HepG2 (cell line): Measurements from ENCODE around the gene PANK1. TPM values are rescaled to one million over a fixed set of nuclear protein-coding genes. Genes with fewer than 3 reads are reported as not detected.

Experiments used
- ATAC-seq: fragments of 200-7000 bp; cut with Tn5 transposase; 3 replicates; pipeline ENCODE4 v1.9.1; 2020; ENCODE audit warnings: mild to moderate bottlenecking, moderate library complexity
- BruUV-seq: library from RNA; stranded (reverse); fragments of 400-500 nt; replicated peaks from 2 replicates; lab custom pipeline; 2021; lab: Mats Ljungman, UMichigan
- CTCF ChIA-PET: fragments of 300-600 bp; formaldehyde crosslinking; extraction: SDS; loops from one replicate; lab custom pipeline; 2021; ENCODE audit warnings: low total read pairs, inconsistent platforms, low intra/inter-chr PET ratio; lab: Yijun Ruan, JAX
- POLR2A ChIA-PET: fragments of 350-600 bp; sonication (Branson Sonifier 250); formaldehyde crosslinking; loops from one replicate; lab custom pipeline; 2020; ENCODE audit warnings: antibody characterized with exemption, inconsistent platforms; lab: Yijun Ruan, JAX
- DNase-seq: peaks from one replicate; pipeline ENCODE4 v3.0.0-alpha.2; 2015; ENCODE audit warnings: low spot score
- FAIRE-seq: peaks from 3 replicates; lab custom pipeline; 2011; peaks lifted over from hg19 to GRCh38; lab: Jason Lieb, UNC
- H2AFZ ChIP-seq: one replicate; pipeline ENCODE4 v1.6.1; 2011; ENCODE audit warnings: low read length, inconsistent platforms
- H3K27ac ChIP-seq: fragments of 300-600 bp; 3 replicates; pipeline ENCODE4 v1.8.0; 2011; ENCODE audit warnings: mixed run types, mild to moderate bottlenecking, mixed read lengths, low read length, inconsistent platforms; ENCODE audit not compliant: insufficient read depth; ENCODE audit errors: extremely low read length
- H3K27me3 ChIP-seq, 2 experiments: fragments of 200-600 bp in 1 of 2; 2 replicates in 1 of 2; 3 replicates in 1 of 2; pipeline versions ENCODE4 v1.6.0 to v1.8.0; 2011; ENCODE audit warnings: low read length in 2 of 2, mild to moderate bottlenecking in 2 of 2, moderate library complexity in 2 of 2, inconsistent platforms in 1 of 2; ENCODE audit not compliant: insufficient read depth in 2 of 2, control insufficient read depth in 1 of 2
- H3K36me3 ChIP-seq, 2 experiments: fragments of 200-600 bp in 1 of 2; replicated peaks in 1 of 2; 2 replicates in 1 of 2; 3 replicates in 1 of 2; pipeline versions ENCODE4 v1.5.1 to v1.8.0; 2011; ENCODE audit warnings: low read length in 2 of 2, inconsistent platforms in 1 of 2; ENCODE audit not compliant: insufficient read depth in 2 of 2, control insufficient read depth in 1 of 2
- H3K4me1 ChIP-seq: 2 replicates; pipeline ENCODE4 v1.5.1; 2012; ENCODE audit warnings: low read length, inconsistent platforms; ENCODE audit not compliant: insufficient read depth
- H3K4me2 ChIP-seq: 2 replicates; pipeline ENCODE4 v1.6.0; 2011; ENCODE audit warnings: low read depth, low read length, inconsistent platforms
- H3K4me3 ChIP-seq, 3 experiments: fragments of 200-600 bp in 1 of 3; sonication (generic), shearing (Covaris generic) in 1 of 3; replicated peaks in 1 of 3; 2 replicates each; pipeline ENCODE4 v1.5.1; 2011 to 2016; ENCODE audit warnings: low read length in 3 of 3, inconsistent platforms in 2 of 3, low read depth in 2 of 3, mild to moderate bottlenecking in 2 of 3, control low read depth in 1 of 3, mixed read lengths in 1 of 3; ENCODE audit not compliant: insufficient read depth in 1 of 3
- H3K79me2 ChIP-seq: one replicate; pipeline ENCODE4 v1.6.1; 2011; ENCODE audit warnings: low read length, inconsistent platforms; ENCODE audit not compliant: insufficient read depth
- H3K9ac ChIP-seq: 2 replicates; pipeline ENCODE4 v1.6.0; 2011; ENCODE audit warnings: mild to moderate bottlenecking, low read depth, low read length, inconsistent platforms; ENCODE audit not compliant: insufficient read depth
- H3K9me3 ChIP-seq: 2 replicates; pipeline ENCODE4 v1.5.1; 2012; ENCODE audit warnings: mild to moderate bottlenecking, low read length
- H4K20me1 ChIP-seq: 2 replicates; pipeline ENCODE4 v1.6.0; 2011; ENCODE audit warnings: inconsistent platforms, mild to moderate bottlenecking, low read length, moderate library complexity; ENCODE audit not compliant: insufficient read depth
- GRHL1 ChIP-seq: sonication (generic); formaldehyde crosslinking; conservative IDR thresholded peaks from 2 replicates; pipeline ENCODE4 v1.8.0; 2022; ENCODE audit warnings: missing genetic modification reagents
- HMGXB3 ChIP-seq: sonication (generic); formaldehyde crosslinking; IDR thresholded peaks from 2 replicates; pipeline ENCODE4 v1.4.0; 2020; ENCODE audit warnings: missing genetic modification reagents, borderline replicate concordance
- HNRNPH1 ChIP-seq: fragments of 200-400 bp; formaldehyde crosslinking; optimal IDR thresholded peaks from 2 replicates; pipeline ENCODE3; 2017; ENCODE audit warnings: mild to moderate bottlenecking, low read depth, low read length
- MEIS1 ChIP-seq: sonication (generic); formaldehyde crosslinking; IDR thresholded peaks from 2 replicates; pipeline ENCODE4 v1.9.0; 2021; ENCODE audit warnings: mild to moderate bottlenecking, missing genetic modification reagents, moderate library complexity, borderline replicate concordance
- REPIN1 ChIP-seq: sonication (generic); formaldehyde crosslinking; IDR thresholded peaks from 2 replicates; pipeline ENCODE4 v1.8.0; 2022; ENCODE audit warnings: missing genetic modification reagents, low read depth, mild to moderate bottlenecking, borderline replicate concordance
- ZNF3 ChIP-seq: IDR thresholded peaks from 2 replicates; pipeline ENCODE4 v1.7.0; 2017; ENCODE audit warnings: inconsistent platforms
- ZNF367 ChIP-seq: sonication (generic); formaldehyde crosslinking; IDR thresholded peaks from 2 replicates; pipeline ENCODE4 v1.4.0; 2020; ENCODE audit warnings: missing genetic modification reagents, borderline replicate concordance
- ZSCAN9 ChIP-seq: IDR thresholded peaks from 2 replicates; pipeline ENCODE4 v1.6.1; 2016; ENCODE audit warnings: borderline replicate concordance
- WGBS: methylation state at CpG from one replicate; pipeline ENCODE4 v1.1.6; 2017; ENCODE audit warnings: low lambda C conversion rate; 5-methylcytosine and 5-hydroxymethylcytosine counted together
- in situ Hi-C: cut with HindIII; loops from 2 replicates; pipeline ENCODE4 v1.10.0; 2017; ENCODE audit warnings: low pct_unique_long_range_greater_than_20kb; ENCODE audit not compliant: extremely low pct_ligation_motif_present
- intact Hi-C: fragments of 100-400 bp; cut with micrococcal nuclease; formaldehyde crosslinking; loops from one replicate; pipeline ENCODE4 v1.10.0; 2022; ENCODE audit not compliant: unreplicated experiment
- polyA plus RNA-seq, 8 experiments: library from polyadenylated mRNA; depleted of rRNA in 3 of 8; stranded (reverse) in 7 of 8; unstranded in 1 of 8; fragments of >200 nt; fragmentation: Illumina TruSeq in 4 of 8; extraction: Trizol in 4 of 8; gene quantifications; 2 replicates each; pipeline versions ENCODE4 v1.2.1 to v1.2.3, GENCODE V29; 2011 to 2016; ENCODE audit warnings: low read depth in 4 of 8, missing spikeins in 1 of 8, mixed read lengths in 1 of 8; ENCODE audit not compliant: insufficient read depth in 1 of 8
- total RNA-seq, 5 experiments: library from RNA; depleted of rRNA; stranded (reverse); fragments of >200 nt; fragmentation: Illumina TruSeq; extraction: Trizol; gene quantifications; 2 replicates each; pipeline ENCODE4 v1.2.3, GENCODE V29; 2016; ENCODE audit warnings: low read depth in 1 of 5

The PANK1 gene
- total and polyA plus RNA-seq, 2 of the 13 experiments (the other 11 are each of a cell fraction or from before 2014, with no cell fraction given): 18.2 to 33.3 TPM

- intact Hi-C loops (loop anchor here (5.0 kb wide), 1 partner anchor 213 kb away; no protein-coding TSS in a partner anchor), in situ Hi-C loops (no loop called here)
- no peak overlapping the region for H3K4me3 ChIP-seq
- no peak for ATAC-seq
- no peak for DNase-seq
- no peak for FAIRE-seq
- no peak for TF ChIP-seq REPIN1 (CRISPR knock-in tag)
- peaks cover 3 to 14% of the 10 kb centered on the region in 2 experiments for H3K36me3 ChIP-seq
- no peaks in the 10 kb centered on the region for H3K27me3 ChIP-seq
- no peak overlapping the region for H3K27ac ChIP-seq
- BruUV-seq: no TSS peak
- ChIA-PET CTCF (no interaction called here), POLR2A (no interaction called here)
- H3K9me3 ChIP-seq: no peaks in the 10 kb centered on the region
- peak overlapping the region; percentile 64 for H3K4me2 ChIP-seq
- peaks cover 19% of the 10 kb centered on the region; the same call in 1 of the 2 replicates for H4K20me1 ChIP-seq
- peaks cover 50% of the 10 kb centered on the region for H3K4me1 ChIP-seq
- no peak overlapping the region for H2AFZ ChIP-seq
- no peak overlapping the region for H3K9ac ChIP-seq
- WGBS: 88% methylated on average over 1 of the region's 1 CpG
- peaks cover 78% of the 10 kb centered on the region for H3K79me2 ChIP-seq
Observed at GRCh38 chr10:89640241-89640640, 4.8 kb downstream of the PANK1 start.

GRCh38 chr10:89639326-89639725 lies 5.7 kb downstream of the PANK1 start:
- Histone ChIP-seq H3K27me3 (no peaks in the 10 kb centered on the region), H3K36me3 (peaks cover 3 to 20% of the 10 kb centered on the region in 2 experiments), H3K4me3 (no peak overlapping the region), H3K9me3 (no peaks in the 10 kb centered on the region), H4K20me1 (peaks cover 19% of the 10 kb centered on the region; the same call in 1 of the 2 replicates), H2AFZ (no peak overlapping the region), H3K4me1 (peaks cover 56% of the 10 kb centered on the region), H3K27ac (no peak overlapping the region), H3K4me2 (no peak overlapping the region), H3K9ac (no peak overlapping the region), H3K79me2 (peaks cover 85% of the 10 kb centered on the region)
- in situ Hi-C loops (no loop called here), intact Hi-C loops (no loop called here)
- ATAC-seq: no peak
- no peak for DNase-seq
- 97% methylated on average over 2 of the region's 2 CpGs for WGBS
- POLR2A ChIA-PET: no interaction called here
- no TSS peak for BruUV-seq
- CTCF ChIA-PET: no interaction called here
- no peak for TF ChIP-seq GRHL1 (CRISPR knock-in tag)
- no peak for TF ChIP-seq HMGXB3 (CRISPR knock-in tag)
- no peak for TF ChIP-seq ZNF3 (CRISPR knock-in tag)
- TF ChIP-seq HNRNPH1: no peak
- TF ChIP-seq MEIS1 (CRISPR knock-in tag): no peak
- no peak for TF ChIP-seq ZSCAN9
- TF ChIP-seq ZNF367: no peak
- FAIRE-seq: no peak
